ENCODE results near the gene ARMH1.
"Not testable (repeated sequence)": the region's sequence is repeated elsewhere in the genome, so short reads cannot be mapped to it uniquely, and the experiment has no call there.

Gene ARMH1

DNA sequence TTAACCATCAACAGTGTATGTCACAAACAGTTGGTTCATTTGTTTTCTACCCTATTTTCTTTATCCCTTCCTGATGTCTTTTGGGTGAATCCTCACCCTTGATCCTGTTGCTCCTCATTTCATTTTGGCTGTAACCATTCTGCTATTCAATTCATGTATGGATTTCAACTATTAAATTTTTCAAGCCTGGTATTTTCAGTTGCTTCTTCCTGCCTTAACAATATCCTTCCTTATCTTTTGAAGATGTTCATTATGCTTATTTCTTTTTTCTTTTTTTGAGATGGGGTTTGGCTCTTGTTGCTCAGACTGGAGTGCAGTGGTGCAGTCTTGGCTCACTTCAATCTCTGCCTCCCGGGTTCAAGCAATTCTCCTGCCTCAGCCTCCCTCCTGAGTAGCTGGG, 59.3 kb downstream of the ARMH1 start:
- WGBS: 93% methylated on average over 1 of the region's 1 CpG
- H3K36me3 ChIP-seq (ENCODE audit: insufficient read depth, low read length): no peaks in the 10 kb centered on the region
- no peak overlapping the region for H3K4me3 ChIP-seq (ENCODE audit: low read length)
- no peaks in the 10 kb centered on the region for H3K27me3 ChIP-seq (ENCODE audit: insufficient read depth, low read length)
- peaks cover 12% of the 10 kb centered on the region; the same call in 1 of the 2 replicates for H3K4me1 ChIP-seq (ENCODE audit: insufficient read depth, low read length)
- H3K27ac ChIP-seq (ENCODE audit: low read depth, low read length): no peak overlapping the region
- H3K9me3 ChIP-seq (ENCODE audit: insufficient read depth, low read depth, low read length): no peaks in the 10 kb centered on the region
- no peak overlapping the region for H3K9ac ChIP-seq (ENCODE audit: low read depth, low read length)

DNA sequence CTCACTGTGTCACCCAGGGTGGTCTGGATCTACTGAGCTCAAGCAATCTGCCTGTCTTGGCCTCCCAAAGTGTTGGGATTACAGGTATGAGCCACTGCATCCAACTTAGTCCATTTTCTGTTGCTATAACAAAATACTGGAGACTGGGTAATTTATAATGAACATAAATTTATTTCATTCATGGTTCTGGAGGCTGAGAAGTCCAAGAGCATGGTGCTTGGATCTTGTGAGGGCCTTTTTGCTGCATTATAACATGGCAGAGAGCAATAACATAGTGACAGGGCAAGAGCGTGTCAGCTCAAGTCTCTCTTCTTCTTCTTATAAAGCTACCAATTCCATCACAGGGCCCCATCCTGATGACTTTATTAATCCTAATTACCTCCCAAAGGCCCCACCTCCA, 61.5 kb downstream of the ARMH1 start:
- WGBS: 95% methylated on average over 1 of the region's 1 CpG
- Histone ChIP-seq H3K27ac (ENCODE audit: low read depth, low read length) (no peak overlapping the region), H3K4me3 (ENCODE audit: low read length) (no peak overlapping the region), H3K36me3 (ENCODE audit: insufficient read depth, low read length) (peaks cover 3% of the 10 kb centered on the region), H3K9ac (ENCODE audit: low read depth, low read length) (no peak overlapping the region), H3K27me3 (ENCODE audit: insufficient read depth, low read length) (no peaks in the 10 kb centered on the region), H3K9me3 (ENCODE audit: insufficient read depth, low read depth, low read length) (no peaks in the 10 kb centered on the region), H3K4me1 (ENCODE audit: insufficient read depth, low read length) (peaks cover 11% of the 10 kb centered on the region)

DNA sequence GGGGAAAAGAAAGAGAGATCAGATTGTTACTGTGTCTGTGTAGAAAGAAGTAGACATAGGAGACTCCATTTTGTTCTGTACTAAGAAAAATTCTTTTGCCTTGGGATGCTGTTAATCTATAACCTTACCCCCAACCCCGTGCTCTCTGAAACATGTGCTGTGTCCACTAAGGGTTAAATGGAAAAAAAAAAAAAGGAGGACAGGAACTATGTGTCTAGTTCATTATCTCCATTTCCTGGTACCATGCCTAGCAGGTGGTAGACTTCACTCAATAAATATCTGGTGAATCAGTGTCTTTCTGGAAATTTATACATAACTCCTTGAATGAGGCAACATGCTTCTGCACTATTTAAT, 64.4 kb downstream of the ARMH1 start:
- peak overlapping the region; percentile 70 for H3K9ac ChIP-seq (ENCODE audit: low read depth, low read length)
- peak overlapping the region; percentile 84 for H3K4me3 ChIP-seq (ENCODE audit: low read length)
- H3K9me3 ChIP-seq (ENCODE audit: insufficient read depth, low read depth, low read length); H3K27me3 ChIP-seq (ENCODE audit: insufficient read depth, low read length); H3K4me1 ChIP-seq (ENCODE audit: insufficient read depth, low read length); H3K27ac ChIP-seq (ENCODE audit: low read depth, low read length): not testable (repeated sequence)
- peaks cover 27% of the 10 kb centered on the region for H3K36me3 ChIP-seq (ENCODE audit: insufficient read depth, low read length)
- no CpG with 5 or more reads among the region's 1 CpG for WGBS

DNA sequence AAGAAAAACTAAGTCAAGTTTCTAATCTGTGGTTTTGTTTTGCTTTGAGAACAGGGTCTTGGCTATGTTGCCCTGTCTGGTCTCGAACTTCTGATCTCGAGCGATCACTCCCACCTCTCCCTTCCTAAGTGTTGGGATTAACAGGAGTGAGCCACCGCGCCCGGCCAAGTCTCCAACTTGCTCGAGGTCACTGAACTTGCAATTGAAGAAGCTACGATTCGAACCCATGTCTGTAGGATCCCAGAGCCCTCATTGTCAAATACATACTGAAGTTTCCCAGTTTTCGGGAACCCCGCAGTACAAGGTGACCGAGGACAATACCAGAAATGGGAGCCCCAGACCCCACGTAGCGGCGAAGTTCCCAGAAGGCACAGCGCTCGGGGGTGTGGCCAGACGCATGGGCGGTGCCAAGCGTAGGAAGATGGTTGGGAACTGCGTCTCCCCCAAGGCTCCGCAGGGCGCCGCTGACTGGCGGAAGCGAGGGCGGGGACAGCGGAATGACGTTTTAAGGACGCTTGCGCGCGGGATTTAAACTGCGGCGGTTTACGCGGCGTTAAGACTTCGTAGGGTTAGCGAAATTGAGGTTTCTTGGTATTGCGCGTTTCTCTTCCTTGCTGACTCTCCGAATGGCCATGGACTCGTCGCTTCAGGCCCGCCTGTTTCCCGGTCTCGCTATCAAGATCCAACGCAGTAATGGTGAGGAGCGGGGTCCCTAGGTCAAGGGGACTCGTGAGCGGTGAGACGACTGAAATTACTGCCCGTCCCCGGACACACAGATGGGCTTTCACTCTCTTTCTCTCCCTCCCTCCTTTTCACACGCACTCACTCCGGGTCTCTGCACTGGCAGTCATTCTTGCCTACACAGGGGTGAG, 65.0 kb downstream of the ARMH1 start, which contains the start of gene KIF2C:
Gene KIF2C (plus strand): TSS at position 531 of the 872 bp plus-strand sequence. CDS start 96 bp downstream, at position 627.
- Histone ChIP-seq H3K27me3 (ENCODE audit: insufficient read depth, low read length) (no peaks in the 10 kb centered on the region), H3K9me3 (ENCODE audit: insufficient read depth, low read depth, low read length) (no peaks in the 10 kb centered on the region), H3K4me1 (ENCODE audit: insufficient read depth, low read length) (peaks cover 6% of the 10 kb centered on the region), H3K9ac (ENCODE audit: low read depth, low read length) (peak within 1 kb of the TSS; percentile 88), H3K27ac (ENCODE audit: low read depth, low read length) (peak within 1 kb of the TSS; percentile 93), H3K36me3 (ENCODE audit: insufficient read depth, low read length) (peaks cover 33% of the 10 kb centered on the region), H3K4me3 (ENCODE audit: low read length) (peak within 1 kb of the TSS; percentile 84)
- 2% methylated on average over 57 of the region's 57 CpGs for WGBS

DNA sequence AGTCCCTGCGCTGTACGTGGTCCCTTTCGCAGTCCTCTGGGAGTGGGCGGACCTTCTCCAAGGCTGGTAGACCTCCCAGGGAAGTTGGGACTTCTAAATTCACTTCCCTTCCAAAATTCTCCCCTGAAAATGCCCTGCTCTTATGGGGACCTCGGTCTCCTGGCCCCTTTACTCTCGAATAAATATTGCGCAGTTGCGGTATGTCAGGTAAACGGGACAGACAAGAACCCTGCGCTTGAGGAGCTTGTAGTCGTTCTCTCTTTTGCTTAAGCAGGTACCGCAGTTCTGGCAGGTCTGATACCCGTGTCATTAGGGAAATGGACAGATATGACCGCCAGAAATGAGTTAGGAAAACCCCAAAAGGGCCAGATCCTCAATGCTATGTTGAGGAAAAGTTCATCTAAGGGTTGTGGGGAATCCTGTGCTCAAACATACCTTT, 65.7 kb downstream of the ARMH1 start:
- Histone ChIP-seq H3K9ac (ENCODE audit: low read depth, low read length) (peak overlapping the region; percentile 88), H3K27ac (ENCODE audit: low read depth, low read length) (peak overlapping the region; percentile 93), H3K4me1 (ENCODE audit: insufficient read depth, low read length) (peaks cover 6% of the 10 kb centered on the region), H3K4me3 (ENCODE audit: low read length) (peak overlapping the region; percentile 84), H3K36me3 (ENCODE audit: insufficient read depth, low read length) (peaks cover 36% of the 10 kb centered on the region), H3K9me3 (ENCODE audit: insufficient read depth, low read depth, low read length) (no peaks in the 10 kb centered on the region), H3K27me3 (ENCODE audit: insufficient read depth, low read length) (no peaks in the 10 kb centered on the region)
- WGBS: 2% methylated on average over 14 of the region's 14 CpGs

DNA sequence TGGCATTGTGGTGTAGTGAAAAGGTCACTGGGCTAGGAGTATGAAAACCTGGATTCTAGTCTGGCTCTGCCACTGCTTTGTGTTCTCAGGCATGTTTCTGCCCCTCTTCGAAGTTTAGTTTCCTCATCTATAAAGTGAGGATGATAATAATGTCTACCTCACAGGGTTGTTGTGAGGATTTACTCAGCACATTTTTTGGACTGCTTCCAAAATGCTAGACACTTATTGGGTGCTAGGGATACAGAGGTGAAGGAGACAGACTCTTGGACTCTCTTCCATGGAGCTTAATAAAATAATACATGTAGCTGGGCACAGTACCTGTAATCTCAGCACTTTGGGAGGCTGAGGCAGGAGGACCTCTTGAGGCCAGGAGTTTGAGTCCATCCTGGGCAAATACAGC, 68.7 kb downstream of the ARMH1 start:
- H3K36me3 ChIP-seq (ENCODE audit: insufficient read depth, low read length): peaks cover 65% of the 10 kb centered on the region
- H3K9me3 ChIP-seq (ENCODE audit: insufficient read depth, low read depth, low read length): no peaks in the 10 kb centered on the region
- H3K9ac ChIP-seq (ENCODE audit: low read depth, low read length): no peak overlapping the region; the same call in 1 of the 2 replicates
- H3K4me1 ChIP-seq (ENCODE audit: insufficient read depth, low read length): peaks cover 6% of the 10 kb centered on the region
- WGBS: 100% methylated on average over 1 of the region's 1 CpG
- H3K27me3 ChIP-seq (ENCODE audit: insufficient read depth, low read length): no peaks in the 10 kb centered on the region
- H3K27ac ChIP-seq (ENCODE audit: low read depth, low read length): no peak overlapping the region
- H3K4me3 ChIP-seq (ENCODE audit: low read length): no peak overlapping the region

DNA sequence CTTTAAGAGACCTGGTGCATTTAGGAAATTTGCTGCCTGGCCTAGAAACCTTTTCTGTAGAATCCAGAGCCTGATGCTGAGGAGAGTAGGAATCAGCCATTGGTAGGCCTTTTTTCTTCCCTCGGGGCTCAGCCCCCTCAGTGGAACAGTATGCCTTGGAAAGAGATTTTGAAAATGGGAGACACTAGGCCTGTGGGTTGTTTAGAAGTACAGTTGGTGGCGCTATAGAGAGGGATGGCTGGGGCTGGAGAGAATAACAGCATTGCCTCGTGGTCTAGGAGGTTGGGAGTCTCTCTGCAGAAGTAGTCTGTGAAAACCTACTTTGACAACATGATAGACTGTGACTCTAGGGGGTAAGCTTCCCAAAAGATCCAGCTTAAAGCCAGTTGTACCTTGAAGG, 73.4 kb downstream of the ARMH1 start:
- peaks cover 92% of the 10 kb centered on the region for H3K36me3 ChIP-seq (ENCODE audit: insufficient read depth, low read length)
- no peaks in the 10 kb centered on the region for H3K9me3 ChIP-seq (ENCODE audit: insufficient read depth, low read depth, low read length)
- H3K4me1 ChIP-seq (ENCODE audit: insufficient read depth, low read length): no peaks in the 10 kb centered on the region
- H3K4me3 ChIP-seq (ENCODE audit: low read length): no peak overlapping the region
- H3K27ac ChIP-seq (ENCODE audit: low read depth, low read length): no peak overlapping the region
- H3K9ac ChIP-seq (ENCODE audit: low read depth, low read length): no peak overlapping the region
- 84% methylated on average over 3 of the region's 3 CpGs for WGBS
- H3K27me3 ChIP-seq (ENCODE audit: insufficient read depth, low read length): no peaks in the 10 kb centered on the region

DNA sequence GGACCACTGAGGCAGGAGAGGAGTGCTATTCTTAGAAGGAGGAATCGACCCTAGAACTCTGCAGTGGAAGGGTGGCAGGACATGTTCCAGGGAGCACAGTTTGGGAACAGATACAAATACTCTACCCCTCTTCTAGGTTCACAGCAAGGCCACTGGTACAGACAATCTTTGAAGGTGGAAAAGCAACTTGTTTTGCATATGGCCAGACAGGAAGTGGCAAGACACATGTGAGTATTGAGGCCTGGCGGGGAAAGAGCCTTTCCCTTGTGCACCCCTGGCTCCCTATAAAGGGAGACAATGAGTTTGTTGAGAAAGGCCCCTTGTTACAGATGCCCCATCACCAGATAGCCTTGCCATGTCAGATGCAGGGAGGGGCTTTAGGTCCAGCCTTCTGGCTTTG, 82.9 kb downstream of the ARMH1 start:
- 92% methylated on average over 2 of the region's 2 CpGs for WGBS
- H3K4me3 ChIP-seq (ENCODE audit: low read length): no peak overlapping the region
- H3K27me3 ChIP-seq (ENCODE audit: insufficient read depth, low read length): no peaks in the 10 kb centered on the region
- H3K9me3 ChIP-seq (ENCODE audit: insufficient read depth, low read depth, low read length): no peaks in the 10 kb centered on the region
- H3K9ac ChIP-seq (ENCODE audit: low read depth, low read length): no peak overlapping the region
- no peaks in the 10 kb centered on the region for H3K4me1 ChIP-seq (ENCODE audit: insufficient read depth, low read length)
- H3K27ac ChIP-seq (ENCODE audit: low read depth, low read length): no peak overlapping the region
- peaks cover 96% of the 10 kb centered on the region for H3K36me3 ChIP-seq (ENCODE audit: insufficient read depth, low read length)

DNA sequence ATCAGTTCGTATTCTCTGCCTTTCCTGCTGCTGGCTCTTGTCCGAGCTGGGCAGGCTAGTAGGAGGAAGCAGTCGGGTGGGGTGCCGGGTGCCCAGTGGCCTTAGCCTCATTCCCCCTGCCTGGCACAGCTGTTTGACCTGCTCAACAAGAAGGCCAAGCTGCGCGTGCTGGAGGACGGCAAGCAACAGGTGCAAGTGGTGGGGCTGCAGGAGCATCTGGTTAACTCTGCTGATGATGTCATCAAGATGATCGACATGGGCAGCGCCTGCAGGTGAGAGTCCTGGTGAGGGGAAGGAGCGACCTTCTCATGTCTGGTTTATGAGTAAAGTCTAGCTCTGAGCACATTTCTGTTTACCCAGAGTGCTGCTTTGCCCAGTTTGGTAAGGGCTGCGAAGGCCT, 84.6 kb downstream of the ARMH1 start:
- no peak overlapping the region for H3K27ac ChIP-seq (ENCODE audit: low read depth, low read length)
- H3K9ac ChIP-seq (ENCODE audit: low read depth, low read length): no peak overlapping the region
- H3K27me3 ChIP-seq (ENCODE audit: insufficient read depth, low read length): no peaks in the 10 kb centered on the region
- no peak overlapping the region for H3K4me3 ChIP-seq (ENCODE audit: low read length)
- peaks cover 96% of the 10 kb centered on the region for H3K36me3 ChIP-seq (ENCODE audit: insufficient read depth, low read length)
- no peaks in the 10 kb centered on the region for H3K9me3 ChIP-seq (ENCODE audit: insufficient read depth, low read depth, low read length)
- WGBS: 87% methylated on average over 11 of the region's 11 CpGs
- H3K4me1 ChIP-seq (ENCODE audit: insufficient read depth, low read length): no peaks in the 10 kb centered on the region

DNA sequence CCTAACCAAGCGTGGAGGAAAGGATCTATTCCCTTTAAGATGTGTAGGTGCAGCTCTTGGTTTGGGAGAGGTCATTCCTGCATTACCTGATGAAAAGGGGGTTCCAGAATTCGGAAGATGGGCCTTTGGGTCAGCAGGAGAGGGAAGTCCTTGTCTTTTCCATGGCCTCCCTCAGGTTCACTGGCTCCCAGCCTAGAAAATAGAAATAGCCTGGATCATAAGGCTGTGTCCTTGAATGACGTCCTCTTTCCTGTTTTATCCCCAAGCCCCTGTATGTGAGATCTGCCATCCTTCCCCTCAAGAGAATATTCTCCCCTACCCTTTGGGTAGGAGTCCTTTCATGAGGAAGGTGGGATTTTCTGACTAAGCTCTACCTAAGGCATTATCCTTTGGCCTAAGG, 86.4 kb downstream of the ARMH1 start:
- no peaks in the 10 kb centered on the region for H3K4me1 ChIP-seq (ENCODE audit: insufficient read depth, low read length)
- H3K9me3 ChIP-seq (ENCODE audit: insufficient read depth, low read depth, low read length): no peaks in the 10 kb centered on the region
- WGBS: 89% methylated on average over 3 of the region's 3 CpGs
- H3K36me3 ChIP-seq (ENCODE audit: insufficient read depth, low read length): peaks cover 97% of the 10 kb centered on the region
- no peaks in the 10 kb centered on the region for H3K27me3 ChIP-seq (ENCODE audit: insufficient read depth, low read length)
- H3K27ac ChIP-seq (ENCODE audit: low read depth, low read length): no peak overlapping the region
- no peak overlapping the region for H3K9ac ChIP-seq (ENCODE audit: low read depth, low read length)
- H3K4me3 ChIP-seq (ENCODE audit: low read length): no peak overlapping the region

DNA sequence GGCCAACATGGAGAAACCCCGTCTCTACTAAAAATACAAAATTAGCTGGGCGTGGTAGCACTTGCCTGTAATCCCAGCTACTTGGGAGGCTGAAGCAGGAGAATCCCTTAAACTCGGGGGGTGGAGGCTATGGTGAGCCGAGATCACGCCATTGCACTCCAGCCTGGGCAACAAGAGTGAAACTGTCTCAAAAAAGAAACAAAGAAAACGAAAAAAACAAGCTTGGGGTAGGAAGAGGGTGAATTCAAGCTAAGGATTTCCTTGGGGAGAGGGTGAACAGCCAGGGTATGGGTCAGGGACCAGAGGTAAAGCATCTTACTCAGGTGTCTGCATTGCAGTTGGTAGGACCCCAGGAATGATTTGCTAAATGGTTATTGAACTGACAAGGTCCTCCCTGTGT, 91.9 kb downstream of the ARMH1 start:
- not testable (repeated sequence) for H3K4me3 ChIP-seq (ENCODE audit: low read length); H3K9me3 ChIP-seq (ENCODE audit: insufficient read depth, low read depth, low read length); H3K4me1 ChIP-seq (ENCODE audit: insufficient read depth, low read length); H3K27me3 ChIP-seq (ENCODE audit: insufficient read depth, low read length); H3K9ac ChIP-seq (ENCODE audit: low read depth, low read length); H3K27ac ChIP-seq (ENCODE audit: low read depth, low read length)
- 94% methylated on average over 6 of the region's 6 CpGs for WGBS
- peaks cover 71% of the 10 kb centered on the region for H3K36me3 ChIP-seq (ENCODE audit: insufficient read depth, low read length)

Measured in HUES64 (cell line).